GM23338 (cell line): ENCODE data around the gene DSG2. TPM values are rescaled to one million over a fixed set of nuclear protein-coding genes. Genes with fewer than 3 reads are reported as not detected.

Experiments used
- ATAC-seq: fragments of 200-7000 bp; cut with Tn5 transposase; 3 replicates; pipeline ENCODE4 v1.9.1; 2020
- DNase-seq: peaks from one replicate; pipeline ENCODE4 v3.0.0-alpha.2; 2015; ENCODE audit warnings: low spot score
- H2AFZ ChIP-seq: fragments of 200-600 bp; sonication (generic); 2 replicates; pipeline ENCODE4 v1.8.0; 2016; ENCODE audit warnings: antibody characterized with exemption, mild to moderate bottlenecking, moderate library complexity
- H3F3A ChIP-seq: fragments of 200-600 bp; sonication (generic); replicated peaks from 2 replicates; pipeline ENCODE4 v1.8.0; 2017; ENCODE audit warnings: antibody characterized with exemption, mixed run types, low read depth
- H3K27ac ChIP-seq: fragments of 200-600 bp; sonication (generic); 2 replicates; pipeline ENCODE4 v1.6.1; 2016; ENCODE audit warnings: low read depth
- H3K27me3 ChIP-seq: fragments of 200-600 bp; sonication (generic); 2 replicates; pipeline ENCODE4 v1.8.0; 2016; ENCODE audit warnings: mild to moderate bottlenecking, mixed run types, moderate library complexity; ENCODE audit not compliant: insufficient read depth
- H3K36me3 ChIP-seq: fragments of 200-600 bp; sonication (generic); 2 replicates; pipeline ENCODE4 v1.8.0; 2016; ENCODE audit warnings: mild to moderate bottlenecking; ENCODE audit not compliant: insufficient read depth
- H3K4me1 ChIP-seq: fragments of 200-600 bp; sonication (generic); 2 replicates; pipeline ENCODE4 v1.8.0; 2016; ENCODE audit warnings: mild to moderate bottlenecking, moderate library complexity; ENCODE audit not compliant: insufficient read depth
- H3K4me2 ChIP-seq: fragments of 200-600 bp; sonication (generic); 2 replicates; pipeline ENCODE4 v1.7.1; 2017; ENCODE audit warnings: mixed run types
- H3K4me3 ChIP-seq: fragments of 200-600 bp; sonication (generic); 2 replicates; pipeline ENCODE4 v1.6.1; 2016; ENCODE audit warnings: mixed run types
- H3K79me2 ChIP-seq: fragments of 200-600 bp; sonication (generic); replicated peaks from 2 replicates; pipeline ENCODE4 v1.8.0; 2017; ENCODE audit warnings: mild to moderate bottlenecking; ENCODE audit not compliant: insufficient read depth
- H3K9me2 ChIP-seq: fragments of 200-600 bp; sonication (generic); 2 replicates; pipeline ENCODE4 v1.8.0; 2017; ENCODE audit not compliant: insufficient read depth
- H4K20me1 ChIP-seq: fragments of 200-600 bp; sonication (generic); replicated peaks from 2 replicates; pipeline ENCODE4 v1.8.0; 2017; ENCODE audit warnings: mild to moderate bottlenecking; ENCODE audit not compliant: insufficient read depth
- H3K27ac Mint-ChIP-seq: 2 replicates; pipeline ENCODE4 v1.8.0; 2020; ENCODE audit warnings: inconsistent platforms, mild to moderate bottlenecking, moderate library complexity, mixed read lengths
- H3K27me3 Mint-ChIP-seq: 3 replicates; pipeline ENCODE4 v1.8.0; 2022; ENCODE audit warnings: low read depth, mild to moderate bottlenecking, moderate library complexity, mixed read lengths, inconsistent platforms; ENCODE audit not compliant: insufficient read depth, poor library complexity
- H3K36me3 Mint-ChIP-seq: 3 replicates; pipeline ENCODE4 v1.8.0; 2021; ENCODE audit warnings: low read depth, mild to moderate bottlenecking, inconsistent platforms, moderate library complexity, mixed read lengths
- H3K4me1 Mint-ChIP-seq: 3 replicates; pipeline ENCODE4 v1.8.0; 2020; ENCODE audit warnings: mild to moderate bottlenecking, inconsistent platforms, mixed read lengths
- H3K4me3 Mint-ChIP-seq: 3 replicates; pipeline ENCODE4 v1.8.0; 2021; ENCODE audit warnings: moderate library complexity, mild to moderate bottlenecking, inconsistent platforms, mixed read lengths
- H3K9me3 Mint-ChIP-seq: 3 replicates; pipeline ENCODE4 v1.8.0; 2020; ENCODE audit warnings: moderate library complexity, mild to moderate bottlenecking, inconsistent platforms, mixed read lengths
- CREB1 ChIP-seq: fragments of 250-450 bp; sonication (Bioruptor Pico); IDR thresholded peaks from 2 replicates; pipeline ENCODE4 v1.5.0; 2020; ENCODE audit warnings: low read depth, mild to moderate bottlenecking, moderate library complexity
- EZH2 ChIP-seq: fragments of 200-600 bp; sonication (generic); IDR thresholded peaks from one replicate; pipeline ENCODE4 v1.8.0; 2017; ENCODE audit warnings: antibody characterized with exemption, mild to moderate bottlenecking, low read depth; ENCODE audit not compliant: unreplicated experiment
- EZH2phosphoT487 ChIP-seq: fragments of 200-600 bp; sonication (generic); IDR thresholded peaks from one replicate; pipeline ENCODE4 v1.8.1; 2018; ENCODE audit warnings: antibody characterized with exemption; ENCODE audit not compliant: unreplicated experiment
- JUNB ChIP-seq: IDR thresholded peaks from one replicate; pipeline ENCODE4 v1.6.1; 2016; ENCODE audit warnings: antibody characterized with exemption; ENCODE audit not compliant: unreplicated experiment
- NANOG ChIP-seq: IDR thresholded peaks from 2 replicates; pipeline ENCODE4 v1.6.1; 2016; ENCODE audit warnings: antibody characterized with exemption, borderline replicate concordance
- POLR2AphosphoS5 ChIP-seq: IDR thresholded peaks from 2 replicates; pipeline ENCODE4 v1.6.1; 2016; ENCODE audit warnings: antibody characterized with exemption, low read depth
- REST ChIP-seq: IDR thresholded peaks from one replicate; pipeline ENCODE4 v1.6.1; 2018; ENCODE audit warnings: antibody characterized with exemption; ENCODE audit not compliant: unreplicated experiment
- STAT1 ChIP-seq: IDR thresholded peaks from one replicate; pipeline ENCODE4 v1.6.1; 2016; ENCODE audit warnings: antibody characterized with exemption; ENCODE audit not compliant: unreplicated experiment
- ZNF114 ChIP-seq: fragments of 250-450 bp; sonication (Bioruptor Pico); IDR thresholded peaks from 2 replicates; pipeline ENCODE4 v1.5.0; 2020; ENCODE audit warnings: mild to moderate bottlenecking, moderate library complexity
- ZNF331 ChIP-seq: fragments of 250-450 bp; sonication (Bioruptor Pico); IDR thresholded peaks from 2 replicates; pipeline ENCODE4 v1.5.0; 2020; ENCODE audit warnings: low read depth, mild to moderate bottlenecking, moderate library complexity
- polyA plus RNA-seq: library from polyadenylated mRNA; unstranded; fragments of >200 nt; fragmentation: Nextera tagmentation; extraction: Ambion mirVana; gene quantifications from 2 replicates; pipeline ENCODE4 v1.2.1, GENCODE V29; 2016
- total RNA-seq: library from RNA; depleted of rRNA; stranded (reverse); fragments of >200 nt; shearing (Covaris generic); gene quantifications from 2 replicates; pipeline ENCODE4 v1.2.3, GENCODE V29; 2014
- TF ChIP-seq, protein P1 (sequence below), 2 experiments: fragments of 200-600 bp in 1 of 2; sonication (generic) in 1 of 2; conservative IDR thresholded peaks; 2 replicates each; pipeline versions ENCODE4 v1.5.1 to v1.6.1; 2016 to 2017; ENCODE audit warnings: antibody characterized with exemption in 2 of 2, low read depth in 2 of 2, mild to moderate bottlenecking in 2 of 2, moderate library complexity in 1 of 2
- TF ChIP-seq, protein P2 (sequence below): IDR thresholded peaks from 2 replicates; pipeline ENCODE4 v1.6.1; 2016; ENCODE audit warnings: antibody characterized with exemption
- TF ChIP-seq, protein P3 (sequence below): fragments of 250-450 bp; sonication (Bioruptor Pico); IDR thresholded peaks from 2 replicates; pipeline ENCODE4 v1.5.0; 2020; ENCODE audit warnings: mild to moderate bottlenecking, moderate library complexity

The DSG2 gene
- total and polyA plus RNA-seq, 2 experiments from 2014 or later = 44.7 to 144 TPM

GRCh38 chr18:31492671-31493070 lies 5.3 kb upstream of the DSG2 start:
- TF ChIP-seq JUNB (no peak), REST (no peak), EZH2 (no peak), STAT1 (no peak), ZNF114 (no peak), NANOG (no peak), ZNF331 (no peak), POLR2AphosphoS5 (no peak), EZH2phosphoT487 (no peak), CREB1 (CRISPR knock-in tag) (no peak)
- TF ChIP-seq, protein P1, sequence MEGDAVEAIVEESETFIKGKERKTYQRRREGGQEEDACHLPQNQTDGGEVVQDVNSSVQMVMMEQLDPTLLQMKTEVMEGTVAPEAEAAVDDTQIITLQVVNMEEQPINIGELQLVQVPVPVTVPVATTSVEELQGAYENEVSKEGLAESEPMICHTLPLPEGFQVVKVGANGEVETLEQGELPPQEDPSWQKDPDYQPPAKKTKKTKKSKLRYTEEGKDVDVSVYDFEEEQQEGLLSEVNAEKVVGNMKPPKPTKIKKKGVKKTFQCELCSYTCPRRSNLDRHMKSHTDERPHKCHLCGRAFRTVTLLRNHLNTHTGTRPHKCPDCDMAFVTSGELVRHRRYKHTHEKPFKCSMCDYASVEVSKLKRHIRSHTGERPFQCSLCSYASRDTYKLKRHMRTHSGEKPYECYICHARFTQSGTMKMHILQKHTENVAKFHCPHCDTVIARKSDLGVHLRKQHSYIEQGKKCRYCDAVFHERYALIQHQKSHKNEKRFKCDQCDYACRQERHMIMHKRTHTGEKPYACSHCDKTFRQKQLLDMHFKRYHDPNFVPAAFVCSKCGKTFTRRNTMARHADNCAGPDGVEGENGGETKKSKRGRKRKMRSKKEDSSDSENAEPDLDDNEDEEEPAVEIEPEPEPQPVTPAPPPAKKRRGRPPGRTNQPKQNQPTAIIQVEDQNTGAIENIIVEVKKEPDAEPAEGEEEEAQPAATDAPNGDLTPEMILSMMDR (conservative IDR thresholded peaks at IDR 0.05; ENCODE audit: low read depth in 2 of 2) = no peak
- TF ChIP-seq, protein P2, sequence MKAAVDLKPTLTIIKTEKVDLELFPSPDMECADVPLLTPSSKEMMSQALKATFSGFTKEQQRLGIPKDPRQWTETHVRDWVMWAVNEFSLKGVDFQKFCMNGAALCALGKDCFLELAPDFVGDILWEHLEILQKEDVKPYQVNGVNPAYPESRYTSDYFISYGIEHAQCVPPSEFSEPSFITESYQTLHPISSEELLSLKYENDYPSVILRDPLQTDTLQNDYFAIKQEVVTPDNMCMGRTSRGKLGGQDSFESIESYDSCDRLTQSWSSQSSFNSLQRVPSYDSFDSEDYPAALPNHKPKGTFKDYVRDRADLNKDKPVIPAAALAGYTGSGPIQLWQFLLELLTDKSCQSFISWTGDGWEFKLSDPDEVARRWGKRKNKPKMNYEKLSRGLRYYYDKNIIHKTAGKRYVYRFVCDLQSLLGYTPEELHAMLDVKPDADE = no peak
- TF ChIP-seq, protein P3, sequence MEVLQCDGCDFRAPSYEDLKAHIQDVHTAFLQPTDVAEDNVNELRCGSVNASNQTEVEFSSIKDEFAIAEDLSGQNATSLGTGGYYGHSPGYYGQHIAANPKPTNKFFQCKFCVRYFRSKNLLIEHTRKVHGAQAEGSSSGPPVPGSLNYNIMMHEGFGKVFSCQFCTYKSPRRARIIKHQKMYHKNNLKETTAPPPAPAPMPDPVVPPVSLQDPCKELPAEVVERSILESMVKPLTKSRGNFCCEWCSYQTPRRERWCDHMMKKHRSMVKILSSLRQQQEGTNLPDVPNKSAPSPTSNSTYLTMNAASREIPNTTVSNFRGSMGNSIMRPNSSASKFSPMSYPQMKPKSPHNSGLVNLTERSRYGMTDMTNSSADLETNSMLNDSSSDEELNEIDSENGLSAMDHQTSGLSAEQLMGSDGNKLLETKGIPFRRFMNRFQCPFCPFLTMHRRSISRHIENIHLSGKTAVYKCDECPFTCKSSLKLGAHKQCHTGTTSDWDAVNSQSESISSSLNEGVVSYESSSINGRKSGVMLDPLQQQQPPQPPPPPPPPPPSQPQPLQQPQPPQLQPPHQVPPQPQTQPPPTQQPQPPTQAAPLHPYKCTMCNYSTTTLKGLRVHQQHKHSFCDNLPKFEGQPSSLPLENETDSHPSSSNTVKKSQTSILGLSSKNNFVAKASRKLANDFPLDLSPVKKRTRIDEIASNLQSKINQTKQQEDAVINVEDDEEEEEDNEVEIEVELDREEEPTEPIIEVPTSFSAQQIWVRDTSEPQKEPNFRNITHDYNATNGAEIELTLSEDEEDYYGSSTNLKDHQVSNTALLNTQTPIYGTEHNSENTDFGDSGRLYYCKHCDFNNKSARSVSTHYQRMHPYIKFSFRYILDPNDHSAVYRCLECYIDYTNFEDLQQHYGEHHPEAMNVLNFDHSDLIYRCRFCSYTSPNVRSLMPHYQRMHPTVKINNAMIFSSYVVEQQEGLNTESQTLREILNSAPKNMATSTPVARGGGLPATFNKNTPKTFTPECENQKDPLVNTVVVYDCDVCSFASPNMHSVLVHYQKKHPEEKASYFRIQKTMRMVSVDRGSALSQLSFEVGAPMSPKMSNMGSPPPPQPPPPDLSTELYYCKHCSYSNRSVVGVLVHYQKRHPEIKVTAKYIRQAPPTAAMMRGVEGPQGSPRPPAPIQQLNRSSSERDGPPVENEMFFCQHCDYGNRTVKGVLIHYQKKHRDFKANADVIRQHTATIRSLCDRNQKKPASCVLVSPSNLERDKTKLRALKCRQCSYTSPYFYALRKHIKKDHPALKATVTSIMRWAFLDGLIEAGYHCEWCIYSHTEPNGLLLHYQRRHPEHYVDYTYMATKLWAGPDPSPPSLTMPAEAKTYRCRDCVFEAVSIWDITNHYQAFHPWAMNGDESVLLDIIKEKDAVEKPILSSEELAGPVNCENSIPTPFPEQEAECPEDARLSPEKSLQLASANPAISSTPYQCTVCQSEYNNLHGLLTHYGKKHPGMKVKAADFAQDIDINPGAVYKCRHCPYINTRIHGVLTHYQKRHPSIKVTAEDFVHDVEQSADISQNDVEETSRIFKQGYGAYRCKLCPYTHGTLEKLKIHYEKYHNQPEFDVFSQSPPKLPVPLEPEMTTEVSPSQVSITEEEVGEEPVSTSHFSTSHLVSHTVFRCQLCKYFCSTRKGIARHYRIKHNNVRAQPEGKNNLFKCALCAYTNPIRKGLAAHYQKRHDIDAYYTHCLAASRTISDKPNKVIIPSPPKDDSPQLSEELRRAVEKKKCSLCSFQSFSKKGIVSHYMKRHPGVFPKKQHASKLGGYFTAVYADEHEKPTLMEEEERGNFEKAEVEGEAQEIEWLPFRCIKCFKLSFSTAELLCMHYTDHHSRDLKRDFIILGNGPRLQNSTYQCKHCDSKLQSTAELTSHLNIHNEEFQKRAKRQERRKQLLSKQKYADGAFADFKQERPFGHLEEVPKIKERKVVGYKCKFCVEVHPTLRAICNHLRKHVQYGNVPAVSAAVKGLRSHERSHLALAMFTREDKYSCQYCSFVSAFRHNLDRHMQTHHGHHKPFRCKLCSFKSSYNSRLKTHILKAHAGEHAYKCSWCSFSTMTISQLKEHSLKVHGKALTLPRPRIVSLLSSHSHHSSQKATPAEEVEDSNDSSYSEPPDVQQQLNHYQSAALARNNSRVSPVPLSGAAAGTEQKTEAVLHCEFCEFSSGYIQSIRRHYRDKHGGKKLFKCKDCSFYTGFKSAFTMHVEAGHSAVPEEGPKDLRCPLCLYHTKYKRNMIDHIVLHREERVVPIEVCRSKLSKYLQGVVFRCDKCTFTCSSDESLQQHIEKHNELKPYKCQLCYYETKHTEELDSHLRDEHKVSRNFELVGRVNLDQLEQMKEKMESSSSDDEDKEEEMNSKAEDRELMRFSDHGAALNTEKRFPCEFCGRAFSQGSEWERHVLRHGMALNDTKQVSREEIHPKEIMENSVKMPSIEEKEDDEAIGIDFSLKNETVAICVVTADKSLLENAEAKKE (CRISPR knock-in tag) = no peak
- no peak overlapping the region for H3K4me3 ChIP-seq
- H3K4me1 Mint-ChIP-seq = peaks cover 8% of the 10 kb centered on the region

More at GRCh38 chr18:31492671-31493070, 5.3 kb upstream of the DSG2 start:
- no peaks in the 10 kb centered on the region for H3K36me3 Mint-ChIP-seq
- Histone ChIP-seq H4K20me1 (no peaks in the 10 kb centered on the region), H3F3A (0 out of 2 replicates have a peak, but pooled peaks cover 6% of the 10 kb centered on the region), H3K9me2 (0 out of 2 replicates have a peak, but pooled peaks cover 4% of the 10 kb centered on the region), H3K4me2 (no peak overlapping the region), H3K36me3 (no peaks in the 10 kb centered on the region), H3K79me2 (no peaks in the 10 kb centered on the region), H3K27ac (no peak overlapping the region), H3K4me1 (peaks cover 10% of the 10 kb centered on the region; the same call in 1 of the 2 replicates), H2AFZ (no peak overlapping the region), H3K27me3 (0 out of 2 replicates have a peak, but pooled peaks cover 6% of the 10 kb centered on the region)
- peaks cover 6% of the 10 kb centered on the region for H3K27me3 Mint-ChIP-seq
- H3K27ac Mint-ChIP-seq = no peak overlapping the region
- DNase-seq (no peak), ATAC-seq (no peak)
- no peaks in the 10 kb centered on the region for H3K9me3 Mint-ChIP-seq
- H3K4me3 Mint-ChIP-seq = no peak overlapping the region
